ENCODE data around the gene FKBP5. TPM values are rescaled to one million over a fixed set of nuclear protein-coding genes. Genes with fewer than 3 reads are reported as not detected.

FKBP5 gene
- total and polyA plus RNA-seq, 2 donors (not counting 3 experiments of a cell fraction or from before 2014, with no cell fraction given): 16.7 to 56.8 TPM

DNA sequence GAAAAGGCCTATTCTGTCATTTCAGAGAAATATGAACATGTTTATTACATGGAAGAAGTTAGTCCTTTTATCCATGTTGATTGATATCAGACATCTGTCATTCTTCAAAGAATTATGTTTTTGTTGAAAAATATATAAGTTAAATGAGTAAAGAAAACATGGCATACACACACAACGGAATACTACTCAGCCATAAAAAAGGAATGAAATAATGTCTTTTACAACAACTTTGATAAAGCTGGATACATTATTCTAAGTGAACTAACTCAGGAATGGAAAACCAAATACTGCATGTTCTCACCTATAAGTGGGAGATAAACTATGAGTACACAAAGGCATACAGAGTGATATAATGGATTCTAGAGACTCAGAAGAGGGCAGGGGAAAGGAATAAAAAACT, 9.3 kb downstream of the FKBP5 start:
- peaks cover 0 to 4% of the 10 kb centered on the region in 2 experiments for H3K36me3 ChIP-seq (ENCODE audit: control insufficient read depth in 2 of 2, extremely low read depth in 1 of 2, insufficient read depth in 2 of 2, low read length in 2 of 2)
- POLR2A ChIA-PET: no interaction called here
- H4K20me1 ChIP-seq (replicated peaks; ENCODE audit: control insufficient read depth, extremely low read depth, insufficient read depth, low read length): no peaks in the 10 kb centered on the region
- BruUV-seq (replicated peaks): no TSS peak
- TF ChIP-seq POLR2A (IDR thresholded peaks at IDR 0.05; ENCODE audit: low read depth, low read length) (no peak), GATA2 (IDR thresholded peaks at IDR 0.05; ENCODE audit: insufficient read depth, insufficient read length, low read depth, low read length) (no peak), FOS (IDR thresholded peaks at IDR 0.05; ENCODE audit: borderline replicate concordance, insufficient read depth, low read length) (no peak)
- TF ChIP-seq, protein P1, sequence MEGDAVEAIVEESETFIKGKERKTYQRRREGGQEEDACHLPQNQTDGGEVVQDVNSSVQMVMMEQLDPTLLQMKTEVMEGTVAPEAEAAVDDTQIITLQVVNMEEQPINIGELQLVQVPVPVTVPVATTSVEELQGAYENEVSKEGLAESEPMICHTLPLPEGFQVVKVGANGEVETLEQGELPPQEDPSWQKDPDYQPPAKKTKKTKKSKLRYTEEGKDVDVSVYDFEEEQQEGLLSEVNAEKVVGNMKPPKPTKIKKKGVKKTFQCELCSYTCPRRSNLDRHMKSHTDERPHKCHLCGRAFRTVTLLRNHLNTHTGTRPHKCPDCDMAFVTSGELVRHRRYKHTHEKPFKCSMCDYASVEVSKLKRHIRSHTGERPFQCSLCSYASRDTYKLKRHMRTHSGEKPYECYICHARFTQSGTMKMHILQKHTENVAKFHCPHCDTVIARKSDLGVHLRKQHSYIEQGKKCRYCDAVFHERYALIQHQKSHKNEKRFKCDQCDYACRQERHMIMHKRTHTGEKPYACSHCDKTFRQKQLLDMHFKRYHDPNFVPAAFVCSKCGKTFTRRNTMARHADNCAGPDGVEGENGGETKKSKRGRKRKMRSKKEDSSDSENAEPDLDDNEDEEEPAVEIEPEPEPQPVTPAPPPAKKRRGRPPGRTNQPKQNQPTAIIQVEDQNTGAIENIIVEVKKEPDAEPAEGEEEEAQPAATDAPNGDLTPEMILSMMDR (IDR thresholded peaks at IDR 0.05; ENCODE audit: extremely low read depth in 1 of 2, insufficient read depth in 1 of 2, low read depth in 1 of 2, low read length in 2 of 2): no peak
- peaks cover 19% of the 10 kb centered on the region for H3K4me1 ChIP-seq (ENCODE audit: control insufficient read depth, extremely low read depth, insufficient read depth, low read length)
- FAIRE-seq: no peak
- H3K27ac ChIP-seq (ENCODE audit: insufficient read depth, low read depth, low read length): no peak overlapping the region
- no peak overlapping the region for H2AFZ ChIP-seq (ENCODE audit: low read depth, low read length)
- dilution Hi-C loops (cut with MboI; ENCODE audit: extremely low pct_ligation_motif_present, low sequenced_read_pairs): no loop called here
- H3K9me1 ChIP-seq (replicated peaks; ENCODE audit: control insufficient read depth, extremely low read depth, insufficient read depth, low read length): peaks cover 6% of the 10 kb centered on the region
- H3K79me2 ChIP-seq (ENCODE audit: control insufficient read depth, insufficient read depth, low read length): peaks cover 86% of the 10 kb centered on the region
- H3K27me3 ChIP-seq (ENCODE audit: control insufficient read depth in 2 of 2, insufficient read depth in 2 of 2, low read length in 2 of 2): no peaks in the 10 kb centered on the region
- H3K9me3 ChIP-seq (replicated peaks; ENCODE audit: control insufficient read depth, insufficient read depth, low read length): no peaks in the 10 kb centered on the region
- intact Hi-C loops (cut with micrococcal nuclease): no loop called here
- CTCF ChIA-PET: interaction anchor here (4.6 kb wide), 1 partner anchor 57 kb away, joined by 31 read pairs; the partner anchor contains the start of gene ARMC12
- H3K4me2 ChIP-seq (ENCODE audit: insufficient read depth, low read length): no peak overlapping the region
- no peak overlapping the region for H3K9ac ChIP-seq (replicated peaks; ENCODE audit: extremely low read depth, insufficient read depth, low read length)
- no peak overlapping the region for H3K4me3 ChIP-seq (replicated peaks in 1 of 3; ENCODE audit: insufficient read depth in 1 of 3, low read depth in 1 of 3, low read length in 3 of 3)
- DNase-seq (ENCODE audit: low read depth, low spot score): no peak

DNA sequence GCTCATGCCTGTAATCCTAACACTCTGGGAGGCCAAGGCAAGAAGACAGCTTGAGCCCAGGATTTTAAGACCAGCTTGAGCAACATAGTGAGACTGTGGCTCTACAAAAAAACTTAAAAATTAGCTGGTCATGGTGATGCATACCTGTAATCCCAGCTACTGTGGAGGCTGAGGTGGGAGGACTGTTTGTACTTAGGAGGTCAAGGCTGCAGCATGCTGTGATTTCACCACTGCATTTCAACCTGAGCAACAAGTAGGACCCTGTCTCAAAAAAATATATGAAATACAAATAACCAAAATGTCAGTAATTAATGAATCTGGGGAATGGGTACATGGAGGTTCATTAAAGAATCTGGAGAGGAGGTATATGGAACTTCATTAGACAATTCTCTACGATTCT, 9.9 kb downstream of the FKBP5 start:
- Histone ChIP-seq H3K9me3 (replicated peaks; ENCODE audit: control insufficient read depth, insufficient read depth, low read length) (no peaks in the 10 kb centered on the region), H3K4me3 (replicated peaks in 1 of 3; ENCODE audit: insufficient read depth in 1 of 3, low read depth in 1 of 3, low read length in 3 of 3) (no peak overlapping the region), H3K36me3 (ENCODE audit: control insufficient read depth in 2 of 2, extremely low read depth in 1 of 2, insufficient read depth in 2 of 2, low read length in 2 of 2) (peaks cover 0 to 4% of the 10 kb centered on the region in 2 experiments), H3K9ac (replicated peaks; ENCODE audit: extremely low read depth, insufficient read depth, low read length) (peak overlapping the region; percentile 62), H3K27me3 (ENCODE audit: control insufficient read depth in 2 of 2, insufficient read depth in 2 of 2, low read length in 2 of 2) (no peaks in the 10 kb centered on the region), H4K20me1 (replicated peaks; ENCODE audit: control insufficient read depth, extremely low read depth, insufficient read depth, low read length) (no peaks in the 10 kb centered on the region), H2AFZ (ENCODE audit: low read depth, low read length) (no peak overlapping the region), H3K4me1 (ENCODE audit: control insufficient read depth, extremely low read depth, insufficient read depth, low read length) (peaks cover 19% of the 10 kb centered on the region), H3K79me2 (ENCODE audit: control insufficient read depth, insufficient read depth, low read length) (peaks cover 88% of the 10 kb centered on the region), H3K4me2 (ENCODE audit: insufficient read depth, low read length) (no peak overlapping the region), H3K27ac (ENCODE audit: insufficient read depth, low read depth, low read length) (peak overlapping the region; percentile 84), H3K9me1 (replicated peaks; ENCODE audit: control insufficient read depth, extremely low read depth, insufficient read depth, low read length) (peaks cover 6% of the 10 kb centered on the region)
- ChIA-PET POLR2A (no interaction called here), CTCF (interaction anchor here (1.0 to 4.6 kb wide), 6 partner anchors 10 to 156 kb away, joined by 3 to 31 read pairs (median 6); partner anchors contain the start of gene ARMC12)
- FAIRE-seq (no peak), DNase-seq (ENCODE audit: low read depth, low spot score) (no peak)
- intact Hi-C loops (cut with micrococcal nuclease): no loop called here
- dilution Hi-C loops (cut with MboI; ENCODE audit: extremely low pct_ligation_motif_present, low sequenced_read_pairs): no loop called here
- TF ChIP-seq, protein P1 (IDR thresholded peaks at IDR 0.05; ENCODE audit: extremely low read depth in 1 of 2, insufficient read depth in 1 of 2, low read depth in 1 of 2, low read length in 2 of 2): no peak
- no peak for TF ChIP-seq MYC (IDR thresholded peaks at IDR 0.05; ENCODE audit: low read depth, low read length)
- TF ChIP-seq, protein P2, sequence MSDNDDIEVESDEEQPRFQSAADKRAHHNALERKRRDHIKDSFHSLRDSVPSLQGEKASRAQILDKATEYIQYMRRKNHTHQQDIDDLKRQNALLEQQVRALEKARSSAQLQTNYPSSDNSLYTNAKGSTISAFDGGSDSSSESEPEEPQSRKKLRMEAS (IDR thresholded peaks at IDR 0.05; ENCODE audit: insufficient read depth, insufficient read length): no peak
- TF ChIP-seq JUN (IDR thresholded peaks at IDR 0.05; ENCODE audit: borderline replicate concordance, insufficient read depth, insufficient read length, low read depth): no peak
- no peak for TF ChIP-seq EZH2 (IDR thresholded peaks at IDR 0.05; ENCODE audit: borderline replicate concordance, low read depth, low read length, severe bottlenecking)
- no peak for TF ChIP-seq POLR2A (IDR thresholded peaks at IDR 0.05; ENCODE audit: low read depth, low read length)
- TF ChIP-seq POLR2AphosphoS5 (IDR thresholded peaks at IDR 0.05; ENCODE audit: insufficient read depth, low read depth, low read length): no peak
- no peak for TF ChIP-seq FOS (IDR thresholded peaks at IDR 0.05; ENCODE audit: borderline replicate concordance, insufficient read depth, low read length)
- no peak for TF ChIP-seq GATA2 (IDR thresholded peaks at IDR 0.05; ENCODE audit: insufficient read depth, insufficient read length, low read depth, low read length)
- BruUV-seq (replicated peaks): no TSS peak
